ENCODE data around the gene GNB1.
"Not testable (repeated sequence)": the region's sequence is repeated elsewhere in the genome, so short reads cannot be mapped to it uniquely, and the experiment has no call there.

Gene GNB1

GRCh38 chr1:1737675-1738590 is 153.0 kb downstream of the GNB1 start:
- DNase-seq = not testable (repeated sequence)
